ENCODE data around the gene HOXC4.

Gene HOXC4

GRCh38 chr12:54029529-54030441 is 23.9 kb upstream of the HOXC4 start:
- FAIRE-seq = no peak

DNA sequence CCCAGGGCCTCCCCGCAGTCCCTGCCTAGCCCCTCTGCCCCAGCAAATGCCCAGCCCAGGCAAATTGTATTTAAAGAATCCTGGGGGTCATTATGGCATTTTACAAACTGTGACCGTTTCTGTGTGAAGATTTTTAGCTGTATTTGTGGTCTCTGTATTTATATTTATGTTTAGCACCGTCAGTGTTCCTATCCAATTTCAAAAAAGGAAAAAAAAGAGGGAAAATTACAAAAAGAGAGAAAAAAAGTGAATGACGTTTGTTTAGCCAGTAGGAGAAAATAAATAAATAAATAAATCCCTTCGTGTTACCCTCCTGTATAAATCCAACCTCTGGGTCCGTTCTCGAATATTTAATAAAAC is 23.2 kb upstream of the HOXC4 start:
- FAIRE-seq = no peak

DNA sequence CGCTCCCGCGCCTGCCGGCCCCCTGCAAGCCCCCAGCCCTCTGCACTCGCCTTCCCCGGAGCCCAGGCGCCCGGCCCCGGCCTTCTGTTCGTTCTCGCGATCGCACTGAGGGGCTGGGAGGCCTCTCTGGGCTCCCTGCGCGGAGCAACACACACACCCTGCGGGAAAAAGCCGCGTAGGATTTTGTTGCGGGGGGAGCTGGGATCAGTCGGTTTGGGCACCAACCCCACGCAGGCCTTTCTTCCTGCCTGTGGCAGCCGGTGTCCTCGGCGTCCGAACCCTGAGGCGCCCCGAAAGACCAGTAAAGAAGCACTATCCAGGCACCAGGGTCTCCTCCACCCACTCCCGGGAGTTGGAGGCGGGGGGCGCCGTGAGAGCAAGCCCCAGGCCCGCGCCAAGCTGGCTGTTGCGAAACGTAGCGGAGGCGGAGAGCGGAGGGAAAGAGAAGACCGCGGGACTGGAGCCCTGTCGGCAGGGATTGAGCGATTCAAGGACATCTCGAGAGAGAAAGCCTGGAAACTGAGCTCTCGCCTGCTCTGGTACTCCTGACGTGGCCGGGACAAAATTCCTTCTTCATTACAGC is 22.7 kb upstream of the HOXC4 start:
- no peak for FAIRE-seq

DNA sequence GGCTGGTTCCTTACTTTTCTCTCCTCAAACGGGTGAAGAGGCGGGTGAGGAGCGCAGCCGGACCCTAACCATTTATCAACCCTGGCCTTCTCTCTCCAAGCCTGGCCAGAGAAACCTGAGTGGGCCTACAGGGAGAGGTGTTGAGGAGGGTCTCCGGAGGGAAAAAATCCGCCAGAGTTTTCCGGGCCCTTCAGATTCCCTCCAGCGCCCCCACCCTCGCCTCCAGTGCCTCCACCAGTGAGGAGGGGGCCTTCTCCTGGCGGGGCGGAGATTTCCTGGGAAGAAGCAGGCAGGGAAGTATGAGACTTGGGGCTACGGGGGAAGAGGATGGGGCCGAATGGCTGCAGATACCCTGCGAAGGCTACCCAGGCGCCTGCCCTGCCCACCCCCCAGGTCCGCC is 22.2 kb upstream of the HOXC4 start:
- no peak for FAIRE-seq

DNA sequence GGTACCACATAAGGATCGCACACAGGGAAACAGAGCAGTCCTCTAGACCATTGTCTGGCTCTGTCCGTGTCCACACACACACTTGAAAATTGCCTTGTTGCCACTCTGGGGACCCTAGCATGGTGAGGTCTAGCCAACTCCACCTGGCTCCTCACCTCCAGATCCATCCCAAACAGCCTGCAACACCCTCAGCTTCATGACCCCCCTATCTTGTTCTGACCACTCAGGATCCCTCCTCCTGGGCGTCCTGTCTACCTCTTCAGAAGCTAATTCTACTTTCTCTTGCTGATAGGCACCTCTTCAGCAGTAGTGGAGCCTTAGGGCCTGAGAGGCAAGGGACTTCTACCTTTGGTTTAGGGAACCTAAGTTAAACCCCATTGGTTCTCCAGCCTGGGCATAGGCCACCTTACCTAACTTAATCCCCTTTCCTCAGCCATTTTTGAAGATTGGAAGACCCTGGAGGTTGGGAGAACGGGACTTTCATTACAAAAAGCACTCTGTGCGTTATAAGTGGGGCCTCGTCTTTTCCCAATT is 21.5 kb upstream of the HOXC4 start:
- no peak for FAIRE-seq

GRCh38 chr12:54032627-54033100 is 21.0 kb upstream of the HOXC4 start, which contains the start of gene HOXC5:
HOXC5 (plus strand) TSS chr12:54033050; CDS start chr12:54033123, 73 bp downstream.
- no peak for FAIRE-seq

GRCh38 chr12:54033106-54033979 is 20.3 kb upstream of the HOXC4 start:
- FAIRE-seq = no peak

DNA sequence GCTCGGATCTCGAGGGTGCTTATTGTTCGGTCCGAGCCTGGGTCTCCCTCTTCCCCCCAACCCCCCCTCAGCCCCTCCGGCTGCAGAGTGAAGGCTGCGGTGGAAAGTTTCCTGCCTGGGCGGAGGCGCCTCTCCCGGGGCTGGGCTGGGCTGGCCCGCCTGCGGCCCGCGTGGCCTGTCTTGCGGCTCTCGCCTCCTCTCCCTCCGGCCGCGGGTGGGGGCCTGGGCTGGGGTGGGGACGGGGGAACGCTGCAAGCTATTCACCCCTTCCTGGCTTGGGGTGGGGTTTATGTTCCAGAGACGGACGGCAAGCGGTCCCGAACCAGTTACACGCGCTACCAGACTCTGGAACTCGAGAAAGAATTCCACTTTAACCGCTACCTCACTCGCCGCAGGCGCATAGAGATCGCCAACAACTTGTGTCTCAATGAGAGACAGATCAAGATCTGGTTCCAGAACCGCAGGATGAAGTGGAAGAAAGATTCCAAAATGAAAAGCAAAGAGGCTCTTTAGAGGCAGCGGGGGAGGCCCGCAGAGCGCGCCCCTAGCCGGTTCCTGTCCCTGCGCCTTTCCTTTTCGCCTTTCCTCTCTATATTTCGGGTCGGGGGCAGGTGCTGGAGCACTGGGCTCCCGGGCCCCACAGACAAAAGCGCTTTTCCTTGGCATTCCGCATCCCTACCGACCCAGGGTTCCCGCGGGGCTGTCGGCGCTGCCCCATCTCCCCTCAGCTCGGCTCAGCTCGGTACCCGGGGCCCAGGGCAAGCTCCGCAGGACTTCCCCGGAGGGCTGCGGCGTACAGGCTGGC is 19.5 kb upstream of the HOXC4 start:
- FAIRE-seq = no peak

GRCh38 chr12:54034785-54035310 is 18.8 kb upstream of the HOXC4 start:
- FAIRE-seq = no peak

GRCh38 chr12:54035568-54036264 is 17.9 kb upstream of the HOXC4 start:
- FAIRE-seq = no peak

- no peak for FAIRE-seq
Observed at GRCh38 chr12:54036620-54037359, 16.8 kb upstream of the HOXC4 start.

GRCh38 chr12:54037360-54038283 is 16.0 kb upstream of the HOXC4 start:
- no peak for FAIRE-seq

DNA sequence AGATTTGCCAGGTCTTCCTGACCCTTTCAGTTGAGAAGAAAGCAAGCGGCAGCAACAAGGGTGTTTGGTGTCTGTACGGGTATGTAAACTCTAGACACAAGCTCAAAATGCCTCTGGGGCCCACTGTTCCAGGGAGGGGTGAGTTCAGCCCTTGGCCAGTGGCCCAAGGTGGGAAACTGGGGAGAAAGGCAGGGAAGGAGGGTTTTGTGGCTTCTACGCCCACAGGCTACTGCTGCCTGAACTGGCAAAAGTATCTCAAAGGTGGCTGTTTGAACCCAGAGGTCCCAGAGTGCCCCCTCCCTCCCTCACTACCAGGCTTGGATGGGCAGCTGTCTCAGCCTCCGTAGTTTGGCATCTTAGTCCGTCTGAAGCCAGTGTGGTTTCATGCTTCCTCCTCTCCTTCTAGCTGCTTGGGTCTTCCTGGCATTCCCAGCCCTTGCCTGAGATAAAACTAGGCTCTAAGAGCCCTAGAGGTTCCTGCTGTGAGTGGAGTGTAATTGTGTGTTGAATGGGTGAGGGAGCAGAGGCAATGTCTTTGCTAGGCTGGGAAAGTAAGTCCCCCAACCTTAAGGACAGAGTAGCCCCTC is 15.3 kb upstream of the HOXC4 start:
- no peak for FAIRE-seq

GRCh38 chr12:54038871-54039414 is 14.7 kb upstream of the HOXC4 start:
- no peak for FAIRE-seq

GRCh38 chr12:54039417-54040147 is 14.1 kb upstream of the HOXC4 start:
- FAIRE-seq = no peak

DNA sequence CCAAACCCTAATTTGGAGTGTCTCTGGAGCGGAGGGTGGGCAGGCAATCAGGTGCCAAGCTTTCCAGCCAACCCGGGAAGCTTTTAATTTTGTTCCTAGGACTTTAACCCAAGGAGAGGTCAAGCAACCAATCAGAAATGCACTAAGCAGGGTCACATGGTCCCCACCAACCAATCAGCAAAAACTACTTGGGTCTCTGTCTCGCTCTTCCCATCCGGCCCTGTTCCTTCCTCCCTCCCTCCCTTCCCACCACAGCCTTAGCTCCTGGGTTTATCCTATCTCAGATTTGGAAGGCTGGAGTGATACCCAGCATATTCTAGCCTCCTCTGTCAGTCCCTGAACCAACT is 13.5 kb upstream of the HOXC4 start:
- no peak for FAIRE-seq

- FAIRE-seq = no peak
Observed at GRCh38 chr12:54040648-54041047, 13.0 kb upstream of the HOXC4 start.

DNA sequence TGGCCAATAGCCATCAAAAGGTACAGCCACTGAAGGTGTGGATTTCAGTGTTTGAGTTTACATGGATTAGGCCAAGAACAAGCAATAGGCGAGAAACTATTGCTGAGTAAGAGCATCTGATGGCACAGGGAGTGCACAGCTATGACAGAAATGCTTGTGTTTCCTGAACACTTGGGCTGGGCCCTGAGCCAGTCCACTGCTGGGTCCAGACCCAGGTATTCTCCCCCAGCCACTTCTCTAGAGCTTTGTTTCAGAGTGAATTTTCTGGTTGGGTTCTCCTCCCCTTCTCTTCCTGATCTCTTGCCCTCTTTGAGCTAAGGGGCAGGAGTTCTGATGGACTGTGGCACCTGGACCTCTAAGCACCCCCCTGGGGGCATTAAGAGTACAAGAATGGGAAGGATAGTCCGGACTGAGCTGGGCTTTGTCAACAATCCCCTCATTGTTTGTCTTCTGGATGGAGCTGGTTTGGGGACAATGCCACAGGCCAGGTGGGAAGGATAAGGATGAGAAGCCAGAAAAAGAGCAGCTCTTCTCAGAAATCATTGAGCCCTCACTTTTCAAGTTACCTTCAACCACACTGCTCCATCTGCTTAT is 12.4 kb upstream of the HOXC4 start:
- FAIRE-seq = no peak
